ENCODE results near the gene SPG21. TPM values are rescaled to one million over a fixed set of nuclear protein-coding genes. Genes with fewer than 3 reads are reported as not detected.
A peak's percentile ranks its signal among the peaks of the same experiment; 100 is the strongest.

The SPG21 gene
- polyA plus RNA-seq, 1 donor from 2014 or later = 67.7 TPM

- Histone ChIP-seq H3K27me3 (ENCODE audit: insufficient read depth, low read depth, low read length) (no peaks in the 10 kb centered on the region), H3K36me3 (ENCODE audit: insufficient read depth, low read length) (no peaks in the 10 kb centered on the region), H3K9me3 (ENCODE audit: low read length) (no peaks in the 10 kb centered on the region), H3K9me2 (ENCODE audit: insufficient read depth, low read length) (no peaks in the 10 kb centered on the region), H3K9ac (ENCODE audit: low read length) (no peak overlapping the region), H3K4me2 (ENCODE audit: low read length) (no peak overlapping the region), H3K27ac (ENCODE audit: low read length) (no peak overlapping the region), H4K20me1 (ENCODE audit: insufficient read depth) (no peaks in the 10 kb centered on the region), H3K79me2 (replicated peaks; ENCODE audit: insufficient read depth, low read length) (peaks cover 1% of the 10 kb centered on the region), H2AFZ (ENCODE audit: low read depth, low read length) (no peak overlapping the region), H3F3A (ENCODE audit: insufficient read depth, low read length, poor library complexity, severe bottlenecking) (no peaks in the 10 kb centered on the region), H3K4me3 (ENCODE audit: low read length) (no peak overlapping the region)
- TF ChIP-seq MXI1 (conservative IDR thresholded peaks at IDR 0.05; ENCODE audit: poor library complexity, severe bottlenecking) = peak; percentile 57
- TF ChIP-seq POLR2AphosphoS5 (IDR thresholded peaks at IDR 0.05) = no peak
- peak; percentile 92 for TF ChIP-seq RAD21 (conservative IDR thresholded peaks at IDR 0.05)
- no peak for TF ChIP-seq EZH2 (IDR thresholded peaks at IDR 0.05; ENCODE audit: borderline replicate concordance, insufficient read depth, low read length, poor library complexity, severe bottlenecking)
- peak; percentile 89 for TF ChIP-seq SMC3 (conservative IDR thresholded peaks at IDR 0.05; ENCODE audit: poor library complexity)
- peak; percentile 89 for TF ChIP-seq CTCF (IDR thresholded peaks at IDR 0.05; ENCODE audit: poor library complexity, severe bottlenecking)
- no peak for TF ChIP-seq EP300 (conservative IDR thresholded peaks at IDR 0.05; ENCODE audit: poor library complexity, severe bottlenecking)
Observed at GRCh38 chr15:65033659-65034269, 44.0 kb upstream of the SPG21 start.

GRCh38 chr15:65032801-65033537, 43.3 kb upstream of the SPG21 start:
- H3K9me2 ChIP-seq (ENCODE audit: insufficient read depth, low read length) = no peaks in the 10 kb centered on the region
- H3K79me2 ChIP-seq (replicated peaks; ENCODE audit: insufficient read depth, low read length) = peaks cover 3% of the 10 kb centered on the region
- H3K4me2 ChIP-seq (ENCODE audit: low read length) = no peak overlapping the region
- TF ChIP-seq CTCF (IDR thresholded peaks at IDR 0.05; ENCODE audit: poor library complexity, severe bottlenecking) = peak; percentile 15
- TF ChIP-seq EP300 (conservative IDR thresholded peaks at IDR 0.05; ENCODE audit: poor library complexity, severe bottlenecking) = no peak
- no peak overlapping the region for H2AFZ ChIP-seq (ENCODE audit: low read depth, low read length)
- no peak overlapping the region for H3K9ac ChIP-seq (ENCODE audit: low read length)
- H3K27me3 ChIP-seq (ENCODE audit: insufficient read depth, low read depth, low read length) = no peaks in the 10 kb centered on the region
- H4K20me1 ChIP-seq (ENCODE audit: insufficient read depth) = no peaks in the 10 kb centered on the region
- H3K36me3 ChIP-seq (ENCODE audit: insufficient read depth, low read length) = no peaks in the 10 kb centered on the region
- H3K9me3 ChIP-seq (ENCODE audit: low read length) = no peaks in the 10 kb centered on the region
- no peak overlapping the region for H3K4me3 ChIP-seq (ENCODE audit: low read length)
- no peaks in the 10 kb centered on the region for H3F3A ChIP-seq (ENCODE audit: insufficient read depth, low read length, poor library complexity, severe bottlenecking)
- H3K27ac ChIP-seq (ENCODE audit: low read length) = no peak overlapping the region

- Histone ChIP-seq H3K4me2 (ENCODE audit: low read length) (no peak overlapping the region), H2AFZ (ENCODE audit: low read depth, low read length) (no peak overlapping the region), H3K9ac (ENCODE audit: low read length) (no peak overlapping the region), H3K27ac (ENCODE audit: low read length) (no peak overlapping the region), H3F3A (ENCODE audit: insufficient read depth, low read length, poor library complexity, severe bottlenecking) (no peaks in the 10 kb centered on the region), H3K9me2 (ENCODE audit: insufficient read depth, low read length) (no peaks in the 10 kb centered on the region), H3K9me3 (ENCODE audit: low read length) (no peaks in the 10 kb centered on the region), H4K20me1 (ENCODE audit: insufficient read depth) (no peaks in the 10 kb centered on the region), H3K27me3 (ENCODE audit: insufficient read depth, low read depth, low read length) (no peaks in the 10 kb centered on the region), H3K79me2 (replicated peaks; ENCODE audit: insufficient read depth, low read length) (peaks cover 3% of the 10 kb centered on the region), H3K4me3 (ENCODE audit: low read length) (peak overlapping the region; percentile 96), H3K36me3 (ENCODE audit: insufficient read depth, low read length) (no peaks in the 10 kb centered on the region)
- no peak for TF ChIP-seq TAF1 (IDR thresholded peaks at IDR 0.05; ENCODE audit: low read depth)
- no peak for TF ChIP-seq POLR2AphosphoS5 (IDR thresholded peaks at IDR 0.05)
Observed at GRCh38 chr15:65029736-65030208, 40.1 kb upstream of the SPG21 start.
